ENCODE data around the gene CAMP.

GRCh38 chr3:48209445-48209844 is 13.8 kb upstream of the CAMP start:
- no peak for TF ChIP-seq CTCF (IDR thresholded peaks at IDR 0.05)
- no peak for TF ChIP-seq POLR2A (IDR thresholded peaks at IDR 0.05)
- TF ChIP-seq EP300 (IDR thresholded peaks at IDR 0.05): no peak
